Mammary epithelial cell (primary cell): ENCODE results near the gene JPT2.

Source experiments
- CTCF ChIP-seq, 2 donors: IDR thresholded peaks in 1 of 2; conservative IDR thresholded peaks in 1 of 2; 2 replicates each; pipeline ENCODE4 v1.5.1; 2011 to 2012; ENCODE audit warnings: inconsistent platforms in 2 of 2, low read length in 2 of 2, mild to moderate bottlenecking in 2 of 2, control low read depth in 1 of 2, low read depth in 1 of 2; ENCODE audit not compliant: insufficient read depth in 1 of 2; ENCODE audit errors: extremely low read depth in 1 of 2
- EZH2 ChIP-seq: IDR thresholded peaks from 2 replicates; pipeline ENCODE4 v1.6.1; 2012; ENCODE audit warnings: low read length, inconsistent platforms, borderline replicate concordance

GRCh38 chr16:1723450-1724147 lies 45.5 kb downstream of the JPT2 start:
- TF ChIP-seq CTCF (conservative IDR thresholded peaks at IDR 0.05 in 1 of 2, IDR thresholded peaks at IDR 0.05 in 1 of 2; ENCODE audit: extremely low read depth in 1 of 2, insufficient read depth in 1 of 2, low read depth in 1 of 2, low read length in 2 of 2) = peak; percentile 79 to 80
- no peak for TF ChIP-seq EZH2
